Keratinocyte (primary cell): Measurements from ENCODE around the gene RWDD1. TPM values are rescaled to one million over a fixed set of nuclear protein-coding genes. Genes with fewer than 3 reads are reported as not detected.

Experiments
- DNase-seq: peaks from one replicate; pipeline ENCODE4 v3.0.0-alpha.2; 2011; ENCODE audit warnings: low read depth, missing footprints, low spot score
- FAIRE-seq: peaks from 2 replicates; lab custom pipeline; 2011; peaks lifted over from hg19 to GRCh38; lab: Jason Lieb, UNC
- H2AFZ ChIP-seq: 2 replicates; pipeline ENCODE4 v1.6.0; 2012; ENCODE audit warnings: low read length, control low read depth, inconsistent platforms; ENCODE audit not compliant: control insufficient read depth
- H3K27ac ChIP-seq: 2 replicates; pipeline ENCODE4 v1.5.1; 2011; ENCODE audit warnings: low read length; ENCODE audit not compliant: control insufficient read depth, insufficient read depth
- H3K27me3 ChIP-seq: 3 replicates; pipeline ENCODE4 v1.6.0; 2011; ENCODE audit warnings: low read length; ENCODE audit not compliant: control insufficient read depth, insufficient read depth; ENCODE audit errors: extremely low read depth
- H3K36me3 ChIP-seq, 2 experiments: 2 replicates in 1 of 2; 3 replicates in 1 of 2; pipeline ENCODE4 v1.5.1; 2011; ENCODE audit warnings: low read length in 2 of 2, mild to moderate bottlenecking in 1 of 2; ENCODE audit not compliant: control insufficient read depth in 2 of 2, insufficient read depth in 2 of 2; ENCODE audit errors: extremely low read depth in 1 of 2
- H3K4me1 ChIP-seq: 3 replicates; pipeline ENCODE4 v1.5.1; 2011; ENCODE audit warnings: low read length; ENCODE audit not compliant: control insufficient read depth, insufficient read depth; ENCODE audit errors: extremely low read depth
- H3K4me2 ChIP-seq: 3 replicates; pipeline ENCODE4 v1.6.0; 2011; ENCODE audit warnings: low read depth, low read length; ENCODE audit not compliant: control insufficient read depth, insufficient read depth; ENCODE audit errors: extremely low read depth
- H3K4me3 ChIP-seq, 3 experiments: fragments of 200-600 bp in 1 of 3; sonication (generic) in 1 of 3; 2 replicates in 2 of 3; 3 replicates in 1 of 3; pipeline ENCODE4 v1.5.1; 2011 to 2016; ENCODE audit warnings: low read length in 3 of 3, mild to moderate bottlenecking in 3 of 3, control low read depth in 2 of 3, inconsistent platforms in 1 of 3, low read depth in 1 of 3, mixed read lengths in 1 of 3, mixed run types in 1 of 3, moderate library complexity in 1 of 3; ENCODE audit not compliant: control insufficient read depth in 2 of 3, insufficient read depth in 2 of 3; ENCODE audit errors: extremely low read depth in 1 of 3
- H3K79me2 ChIP-seq: 2 replicates; pipeline ENCODE4 v1.6.0; 2012; ENCODE audit warnings: low read length; ENCODE audit not compliant: control insufficient read depth, insufficient read depth
- H3K9ac ChIP-seq: 3 replicates; pipeline ENCODE4 v1.6.0; 2011; ENCODE audit warnings: low read length; ENCODE audit not compliant: control insufficient read depth, insufficient read depth; ENCODE audit errors: extremely low read depth
- H3K9me1 ChIP-seq: 3 replicates; pipeline ENCODE4 v1.6.0; 2011; ENCODE audit warnings: low read length; ENCODE audit not compliant: control insufficient read depth, insufficient read depth; ENCODE audit errors: extremely low read depth
- H3K9me3 ChIP-seq: 2 replicates; pipeline ENCODE4 v1.5.1; 2012; ENCODE audit warnings: low read depth, low read length; ENCODE audit not compliant: control insufficient read depth
- H4K20me1 ChIP-seq: 3 replicates; pipeline ENCODE4 v1.6.0; 2011; ENCODE audit warnings: low read length; ENCODE audit not compliant: control insufficient read depth, insufficient read depth; ENCODE audit errors: extremely low read depth
- CTCF ChIP-seq, 3 experiments: IDR thresholded peaks in 1 of 3; conservative IDR thresholded peaks in 1 of 3; optimal IDR thresholded peaks in 1 of 3; 2 replicates in 2 of 3; 3 replicates in 1 of 3; pipeline versions ENCODE3 to v1.5.1; 2011; ENCODE audit warnings: low read length in 3 of 3, mild to moderate bottlenecking in 3 of 3, moderate library complexity in 2 of 3, control low read depth in 1 of 3, inconsistent platforms in 1 of 3; ENCODE audit not compliant: insufficient read depth in 2 of 3; ENCODE audit errors: extremely low read depth in 1 of 3
- EZH2 ChIP-seq: IDR thresholded peaks from one replicate; pipeline ENCODE4 v1.6.1; 2012; ENCODE audit warnings: inconsistent platforms, mild to moderate bottlenecking, low read length, moderate library complexity
- dilution Hi-C: fragments of 300-500 bp; cut with MboI; formaldehyde crosslinking; loops from one replicate; pipeline ENCODE4 v1.7.0; 2020; ENCODE audit warnings: low sequenced_read_pairs; ENCODE audit not compliant: extremely low pct_ligation_motif_present
- polyA plus RNA-seq, 5 experiments: library from polyadenylated mRNA; depleted of rRNA in 3 of 5; stranded (reverse) in 3 of 5; stranded (forward) in 1 of 5; unstranded in 1 of 5; fragments of >200 nt; gene quantifications; 1 replicate in 1 of 5; 2 replicates in 3 of 5; 3 replicates in 1 of 5; pipeline versions ENCODE4 v1.2.1 to v1.2.3, GENCODE V29; 2011 to 2012; ENCODE audit warnings: missing spikeins in 2 of 5, low read depth in 1 of 5, low replicate concordance in 1 of 5

RWDD1 gene
- polyA plus RNA-seq, 1 donor (not counting 4 experiments of a cell fraction or from before 2014, with no cell fraction given), result 61.7 TPM

- no peak overlapping the region for H3K4me3 ChIP-seq
- no peaks in the 10 kb centered on the region for H3K27me3 ChIP-seq
- no peaks in the 10 kb centered on the region for H3K4me1 ChIP-seq
- H3K36me3 ChIP-seq, result peaks cover 0 to 5% of the 10 kb centered on the region in 2 experiments
- H3K9me1 ChIP-seq, result no peaks in the 10 kb centered on the region
- H3K79me2 ChIP-seq, result no peaks in the 10 kb centered on the region
- no peak overlapping the region for H2AFZ ChIP-seq
- TF ChIP-seq EZH2, result no peak
- peak; percentile 22 to 32 (median 24) for TF ChIP-seq CTCF (optimal IDR thresholded peaks at IDR 0.05 in 1 of 3, IDR thresholded peaks at IDR 0.05 in 1 of 3, conservative IDR thresholded peaks at IDR 0.05 in 1 of 3; ENCODE audit: extremely low read depth in 1 of 3, insufficient read depth in 2 of 3, low read length in 3 of 3)
- dilution Hi-C loops, result no loop called here
- H3K27ac ChIP-seq, result no peak overlapping the region
- H3K9me3 ChIP-seq, result no peaks in the 10 kb centered on the region
- H3K9ac ChIP-seq, result no peak overlapping the region
- FAIRE-seq (peak; percentile 46), DNase-seq (no peak)
- H3K4me2 ChIP-seq, result no peak overlapping the region
- no peaks in the 10 kb centered on the region for H4K20me1 ChIP-seq
Observed at GRCh38 chr6:116633685-116634084, 62.4 kb downstream of the RWDD1 start.

Other genes starting within 250 kb of the RWDD1 start
- 87.6 to 144 TPM (median 99.7 TPM) in 3 replicates for gene DSE, start 200.6 kb upstream of the RWDD1 start, polyA plus RNA-seq
- 0.47 to 0.59 TPM (median 0.51 TPM) in 3 replicates for gene CALHM6, start 110.1 kb upstream of the RWDD1 start, polyA plus RNA-seq
- gene CALHM5, start 59.9 kb upstream of the RWDD1 start, polyA plus RNA-seq, result 0.80 to 2.9 TPM (median 0.94 TPM) in 3 replicates
- gene TRAPPC3L, start 25.8 kb upstream of the RWDD1 start, polyA plus RNA-seq, result 0.19 to 0.31 TPM (median 0.28 TPM) in 3 replicates
- 0.33 to 0.57 TPM (median 0.41 TPM) in 3 replicates for gene CALHM4, start 17.8 kb upstream of the RWDD1 start, polyA plus RNA-seq
- gene RSPH4A, start 45.0 kb downstream of the RWDD1 start, polyA plus RNA-seq, result 0.10 to 0.12 TPM (median 0.11 TPM) in 3 replicates
- 8.6 to 21.7 TPM (median 17.7 TPM) in 3 replicates for gene ZUP1, start 97.3 kb downstream of the RWDD1 start, polyA plus RNA-seq
- gene KPNA5, start 109.7 kb downstream of the RWDD1 start, polyA plus RNA-seq, result 1.7 to 3.1 TPM (median 1.7 TPM) in 3 replicates
- gene FAM162B, start 194.2 kb downstream of the RWDD1 start, polyA plus RNA-seq, result not detected in 3 replicates